Measurements from ENCODE around the gene GDF3. TPM values are rescaled to one million over a fixed set of nuclear protein-coding genes. Genes with fewer than 3 reads are reported as not detected.

GDF3 gene
- total and polyA plus RNA-seq, 2 of the 13 experiments (the other 11 are each of a cell fraction or from before 2014, with no cell fraction given) = not detected

GRCh38 chr12:7650091-7650490 is 45.5 kb downstream of the GDF3 start:
- Histone ChIP-seq H3K4me1 (ENCODE audit: insufficient read depth, low read length) (no peaks in the 10 kb centered on the region), H3K9ac (ENCODE audit: insufficient read depth, low read depth, low read length) (no peak overlapping the region), H3K9me3 (ENCODE audit: low read length) (no peaks in the 10 kb centered on the region), H3K4me2 (ENCODE audit: low read depth, low read length) (no peak overlapping the region), H2AFZ (ENCODE audit: low read length) (no peak overlapping the region), H4K20me1 (ENCODE audit: insufficient read depth, low read length) (no peaks in the 10 kb centered on the region), H3K27me3 (ENCODE audit: control insufficient read depth in 1 of 2, insufficient read depth in 2 of 2, low read length in 2 of 2) (no peaks in the 10 kb centered on the region), H3K27ac (ENCODE audit: extremely low read length, insufficient read depth, low read length) (no peak overlapping the region), H3K36me3 (replicated peaks in 1 of 2; ENCODE audit: control insufficient read depth in 1 of 2, insufficient read depth in 2 of 2, low read length in 2 of 2) (no peaks in the 10 kb centered on the region), H3K4me3 (replicated peaks in 1 of 3; ENCODE audit: insufficient read depth in 1 of 3, low read depth in 2 of 3, low read length in 3 of 3) (no peak overlapping the region), H3K79me2 (ENCODE audit: insufficient read depth, low read length) (no peaks in the 10 kb centered on the region)
- in situ Hi-C loops (cut with HindIII; ENCODE audit: extremely low pct_ligation_motif_present, low pct_unique_long_range_greater_than_20kb) (no loop called here), intact Hi-C loops (cut with micrococcal nuclease; ENCODE audit: unreplicated experiment) (no loop called here)
- FAIRE-seq = no peak
- ChIA-PET CTCF (ENCODE audit: low intra/inter-chr PET ratio, low total read pairs) (no interaction called here), POLR2A (no interaction called here)
- DNase-seq (ENCODE audit: low spot score) = no peak
- no peak for ATAC-seq
- WGBS (ENCODE audit: low lambda C conversion rate) = 36% methylated on average over 5 of the region's 5 CpGs
- TF ChIP-seq KLF6 (CRISPR knock-in tag; IDR thresholded peaks at IDR 0.05) (no peak), HNRNPK (IDR thresholded peaks at IDR 0.05; ENCODE audit: low read depth, low read length, poor library complexity, severe bottlenecking) (no peak), PRDM4 (CRISPR knock-in tag; IDR thresholded peaks at IDR 0.05; ENCODE audit: borderline replicate concordance) (no peak), PLRG1 (conservative IDR thresholded peaks at IDR 0.05) (no peak)
- BruUV-seq (replicated peaks) = no TSS peak

GRCh38 chr12:7647071-7647470 is 48.5 kb downstream of the GDF3 start:
- ATAC-seq (no peak), FAIRE-seq (no peak), DNase-seq (ENCODE audit: low spot score) (no peak)
- H3K9me3 ChIP-seq (ENCODE audit: low read length) = no peaks in the 10 kb centered on the region
- H3K27ac ChIP-seq (ENCODE audit: extremely low read length, insufficient read depth, low read length) = no peak overlapping the region
- in situ Hi-C loops (cut with HindIII; ENCODE audit: extremely low pct_ligation_motif_present, low pct_unique_long_range_greater_than_20kb) (no loop called here), intact Hi-C loops (cut with micrococcal nuclease; ENCODE audit: unreplicated experiment) (no loop called here)
- 0% methylated on average over 1 of the region's 1 CpG for WGBS (ENCODE audit: low lambda C conversion rate)
- H2AFZ ChIP-seq (ENCODE audit: low read length) = no peak overlapping the region
- H3K4me1 ChIP-seq (ENCODE audit: insufficient read depth, low read length) = peaks cover 12% of the 10 kb centered on the region
- H3K27me3 ChIP-seq (ENCODE audit: control insufficient read depth in 1 of 2, insufficient read depth in 2 of 2, low read length in 2 of 2) = no peaks in the 10 kb centered on the region
- H3K36me3 ChIP-seq (replicated peaks in 1 of 2; ENCODE audit: control insufficient read depth in 1 of 2, insufficient read depth in 2 of 2, low read length in 2 of 2) = no peaks in the 10 kb centered on the region
- ChIA-PET POLR2A (no interaction called here), CTCF (ENCODE audit: low intra/inter-chr PET ratio, low total read pairs) (no interaction called here)
- H3K4me3 ChIP-seq (replicated peaks in 1 of 3; ENCODE audit: insufficient read depth in 1 of 3, low read depth in 2 of 3, low read length in 3 of 3) = no peak overlapping the region
- no peak overlapping the region for H3K9ac ChIP-seq (ENCODE audit: insufficient read depth, low read depth, low read length)
- no peak for TF ChIP-seq HNRNPUL1 (IDR thresholded peaks at IDR 0.05; ENCODE audit: low read depth, low read length)
- no peak for TF ChIP-seq ZFP62 (CRISPR knock-in tag; IDR thresholded peaks at IDR 0.05)
- TF ChIP-seq ERF (CRISPR knock-in tag; IDR thresholded peaks at IDR 0.05) = no peak
- TF ChIP-seq GZF1 (CRISPR knock-in tag; IDR thresholded peaks at IDR 0.05) = no peak
- TF ChIP-seq HMGXB4 (CRISPR knock-in tag; IDR thresholded peaks at IDR 0.05; ENCODE audit: borderline replicate concordance in 1 of 2, low read depth in 1 of 2) = no peak
- H4K20me1 ChIP-seq (ENCODE audit: insufficient read depth, low read length) = no peaks in the 10 kb centered on the region
- BruUV-seq (replicated peaks) = no TSS peak
- no peak overlapping the region for H3K4me2 ChIP-seq (ENCODE audit: low read depth, low read length)
- H3K79me2 ChIP-seq (ENCODE audit: insufficient read depth, low read length) = no peaks in the 10 kb centered on the region

All from HepG2 (cell line).